Measurements from ENCODE around the gene ROBO1.
A peak's percentile ranks its signal among the peaks of the same experiment; 100 is the strongest.
"Not testable (repeated sequence)": the region's sequence is repeated elsewhere in the genome, so short reads cannot be mapped to it uniquely, and the experiment has no call there.

Gene ROBO1

DNA sequence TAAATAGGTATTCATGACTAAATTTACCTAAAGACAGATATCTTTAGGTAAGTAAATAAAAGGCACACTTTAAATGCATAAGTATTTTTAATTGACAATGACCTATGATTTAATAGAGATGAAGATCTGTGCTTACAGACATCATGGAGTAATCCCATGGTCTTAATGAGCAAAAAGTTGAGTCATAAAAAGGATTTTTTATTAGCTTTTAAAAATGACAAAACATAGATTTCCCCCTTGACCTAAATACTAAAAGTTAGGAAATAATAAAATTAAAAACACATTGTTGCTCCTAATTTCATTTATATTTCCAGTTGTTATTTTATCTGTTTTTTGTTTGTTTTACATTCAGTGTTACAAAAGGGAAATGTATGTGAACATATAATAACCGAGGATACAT is 1005.7 kb downstream of the ROBO1 start:
- DNase-seq: no peak

DNA sequence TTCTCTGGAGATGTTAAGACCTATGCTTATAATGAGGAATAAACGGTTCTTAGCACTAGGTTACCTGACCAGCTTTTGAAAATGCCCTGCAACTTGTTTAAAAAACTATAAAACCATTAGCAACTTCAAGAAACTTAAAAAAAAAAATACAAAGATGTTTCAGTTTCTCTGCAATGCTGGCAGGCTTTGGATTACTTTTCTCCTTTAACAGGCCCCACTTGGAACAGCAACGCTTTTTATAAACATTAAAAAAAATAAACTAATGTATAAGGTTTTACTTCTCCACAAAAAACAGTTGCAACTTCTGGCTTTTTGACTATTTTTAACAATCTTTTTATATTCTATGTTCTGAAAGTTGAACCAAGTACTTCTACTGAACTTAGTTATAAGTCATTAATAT is 1006.7 kb downstream of the ROBO1 start:
- no peak for DNase-seq

DNA sequence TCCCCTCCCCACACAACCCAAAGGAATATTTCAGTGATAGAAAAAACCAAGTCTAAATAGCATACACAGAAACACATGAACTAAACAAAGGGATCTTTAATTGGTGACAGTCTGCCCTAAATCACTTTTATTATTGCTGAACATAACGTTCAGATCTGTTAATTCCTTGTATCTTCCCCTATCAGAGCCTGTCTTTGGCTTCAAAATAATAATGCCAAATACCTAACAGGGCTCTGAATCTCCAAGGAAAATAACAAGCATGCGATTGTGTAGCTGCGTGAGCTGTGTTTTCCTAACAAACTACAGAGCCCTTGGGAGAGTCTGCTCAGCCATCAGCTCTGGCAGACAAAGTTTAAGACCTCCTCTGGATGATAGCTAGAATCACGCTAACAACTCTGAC is 1010.1 kb downstream of the ROBO1 start:
- peak; percentile 13 to 17 for DNase-seq

DNA sequence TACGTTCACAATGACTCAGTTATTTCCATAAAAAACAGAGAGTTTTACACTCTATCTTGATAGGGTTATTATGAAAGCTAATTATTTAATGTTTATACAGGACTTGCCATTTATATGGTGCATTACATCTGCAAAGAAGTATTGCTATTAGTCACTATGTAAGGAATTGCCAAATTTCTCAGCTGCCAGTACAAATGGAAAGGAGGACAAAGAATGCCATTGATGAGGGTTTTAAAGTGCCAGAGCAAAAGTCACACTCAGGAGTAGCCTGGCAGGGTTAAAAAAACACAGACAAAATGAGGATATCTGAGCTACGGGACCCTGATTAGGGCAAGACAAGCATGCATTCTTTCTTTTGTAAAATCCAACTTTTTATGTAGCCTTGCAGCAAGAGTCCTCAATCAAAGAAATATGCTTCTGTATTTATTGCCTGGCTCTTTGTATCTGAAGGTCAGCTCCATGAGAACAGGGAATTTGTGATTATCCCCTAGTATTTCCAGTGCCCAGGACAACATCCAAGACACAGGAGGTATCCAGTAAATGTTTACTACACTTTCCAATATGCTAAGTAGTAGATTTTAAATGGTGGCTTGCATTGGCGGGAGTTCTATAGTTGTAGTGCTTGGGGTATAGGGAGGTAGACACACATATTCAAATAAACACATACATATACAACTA is 1013.6 kb downstream of the ROBO1 start:
- DNase-seq: no peak

DNA sequence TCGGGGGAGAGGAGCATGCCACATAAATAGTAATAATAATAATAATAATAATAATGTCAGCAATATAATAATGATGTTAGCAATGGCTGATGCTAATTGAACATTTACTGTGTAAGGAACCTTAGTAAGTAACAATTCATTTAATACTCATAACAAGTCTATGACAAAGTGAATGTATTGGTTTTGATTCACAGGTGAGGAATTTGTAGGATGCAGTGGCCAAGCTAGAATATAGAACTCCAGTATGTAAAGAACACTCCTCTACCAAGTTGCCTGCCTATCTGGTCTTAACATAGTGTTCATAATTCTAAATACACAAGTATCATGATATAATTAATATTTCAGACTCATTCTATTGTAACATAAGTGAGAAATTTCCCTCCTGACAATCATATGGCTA is 1016.5 kb downstream of the ROBO1 start:
- no peak for DNase-seq

DNA sequence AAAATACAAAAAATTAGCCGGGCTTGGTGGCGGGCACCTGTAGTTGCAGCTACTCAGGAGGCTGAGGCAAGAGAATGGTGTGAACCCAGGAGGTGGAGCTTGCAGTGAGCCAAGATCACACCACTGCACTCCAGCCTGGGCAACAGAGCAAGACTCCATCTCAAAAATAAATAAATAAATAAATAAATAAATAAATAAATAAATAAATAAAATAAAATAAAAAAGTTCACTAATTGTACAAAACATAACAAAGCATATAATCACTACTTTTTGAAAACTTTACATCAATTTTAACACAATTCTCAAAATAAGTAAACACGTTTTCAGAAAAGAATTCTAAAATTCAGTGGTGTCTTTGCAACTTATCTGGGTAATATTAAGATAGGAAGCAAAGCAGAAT is 1017.5 kb downstream of the ROBO1 start:
- DNase-seq: not testable (repeated sequence)

DNA sequence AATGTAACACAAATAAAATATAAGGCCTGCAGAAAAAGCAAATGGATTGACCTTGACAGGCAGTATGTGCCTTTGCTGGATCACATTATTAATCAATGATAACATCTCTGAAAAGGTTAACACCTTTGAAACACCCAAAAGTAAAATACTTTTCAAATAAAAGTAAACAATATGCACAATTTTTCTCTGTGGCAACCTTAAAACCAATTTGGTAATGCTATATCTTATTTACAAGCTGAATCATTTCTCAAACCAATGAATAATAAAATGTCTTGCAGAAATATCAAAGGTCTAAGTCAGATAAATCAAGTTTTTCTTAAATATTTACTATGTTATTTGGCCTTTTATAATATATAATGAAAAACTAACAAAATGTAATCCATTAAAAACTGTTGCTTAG is 1018.7 kb downstream of the ROBO1 start:
- DNase-seq: no peak

DNA sequence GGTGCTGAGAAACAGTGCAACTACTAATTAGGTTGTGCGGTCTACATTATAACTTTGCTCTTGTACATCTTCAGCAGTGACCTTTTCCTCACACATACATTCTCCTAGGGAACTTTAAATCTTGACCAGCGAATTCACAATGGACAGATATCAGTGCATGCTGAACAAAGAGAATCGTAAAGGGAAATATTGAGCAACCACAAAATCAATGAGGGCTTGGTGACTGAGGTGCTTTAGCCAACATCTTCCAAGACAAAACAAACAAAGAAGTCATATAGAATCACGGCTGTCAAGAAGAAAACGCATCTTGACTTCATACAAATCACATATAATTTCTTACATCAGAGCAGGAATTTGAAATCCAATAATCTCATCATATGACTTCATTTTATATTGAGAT is 1022.0 kb downstream of the ROBO1 start:
- DNase-seq: no peak

DNA sequence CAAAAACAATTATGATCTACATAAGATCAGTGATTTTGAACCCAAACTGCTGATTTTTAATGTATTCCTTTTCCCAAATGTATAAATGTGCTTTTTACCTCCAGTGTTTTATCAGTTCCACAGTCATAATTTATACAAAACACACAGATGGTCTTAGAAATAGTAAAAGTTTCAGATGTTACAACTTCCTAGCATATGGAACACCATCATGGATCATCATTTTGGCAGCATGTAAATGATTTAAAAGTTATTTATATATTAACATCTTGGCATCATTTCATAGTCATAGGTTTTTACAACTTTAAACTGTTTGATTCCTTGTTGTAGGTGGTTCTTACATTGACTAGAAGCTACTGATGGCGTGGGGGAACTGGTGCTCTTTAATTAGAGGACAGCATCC is 1025.3 kb downstream of the ROBO1 start:
- no peak for DNase-seq

DNA sequence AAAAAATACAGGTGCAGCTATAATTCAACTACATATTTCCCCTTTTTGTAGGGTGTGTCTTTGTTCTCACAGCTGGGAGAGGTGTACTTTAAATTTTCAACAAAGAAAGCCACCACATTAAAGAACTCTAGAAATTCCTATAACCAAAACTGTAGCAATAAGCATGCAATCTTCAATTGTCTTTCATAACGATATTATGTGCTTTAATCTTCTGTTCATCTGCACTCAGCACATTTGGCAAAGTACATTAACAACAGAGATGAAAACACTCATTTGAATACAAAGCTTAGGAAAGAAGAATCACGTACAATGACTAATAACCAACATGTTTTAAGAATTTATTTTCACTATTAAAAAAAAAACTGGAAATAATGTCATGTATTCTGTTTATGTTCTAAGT is 1025.8 kb downstream of the ROBO1 start:
- DNase-seq: no peak

DNA sequence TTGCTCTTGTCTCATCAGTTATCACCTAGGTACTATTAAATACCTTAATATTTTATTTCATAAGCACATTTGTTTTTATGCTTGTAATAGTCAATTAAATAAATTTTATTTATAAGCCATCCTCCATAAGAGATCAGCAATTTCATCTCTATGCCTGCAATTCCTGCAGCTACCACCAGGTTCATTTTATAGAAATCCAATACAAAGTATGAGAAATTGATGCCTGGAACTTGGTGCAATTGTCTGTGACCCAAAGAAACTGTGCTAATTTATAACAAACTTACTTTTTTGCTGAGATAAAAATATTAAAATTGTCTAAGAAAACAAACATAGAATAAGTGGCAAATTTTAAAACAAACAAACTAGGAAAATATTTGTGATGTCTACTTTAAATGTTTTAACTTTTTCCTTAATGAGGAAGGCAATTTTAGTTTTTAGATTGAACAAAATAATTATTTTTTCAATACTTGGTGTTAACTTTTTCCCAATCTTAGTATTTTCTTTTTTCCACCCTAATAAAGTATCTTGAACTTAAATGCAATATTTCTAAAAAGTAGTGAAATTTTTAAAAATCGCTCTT is 1026.6 kb downstream of the ROBO1 start:
- DNase-seq: no peak

DNA sequence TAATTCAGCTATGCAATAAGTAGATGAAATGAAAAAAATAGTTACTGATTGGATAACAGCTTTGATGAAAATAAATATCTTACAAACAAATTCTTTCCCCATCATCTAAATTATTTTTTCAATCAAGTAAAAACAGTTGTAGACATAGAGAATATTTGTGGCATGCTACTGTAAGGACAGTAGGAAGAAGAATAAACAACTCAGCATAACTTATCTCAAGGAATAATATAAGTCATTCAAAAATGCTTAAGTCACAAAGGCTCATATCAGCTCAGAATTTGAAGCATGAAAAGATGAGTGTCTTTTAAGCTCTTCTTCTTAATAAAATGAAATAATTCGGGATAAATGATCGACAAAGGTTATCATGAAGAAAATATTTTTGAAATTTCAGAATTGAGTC is 1029.0 kb downstream of the ROBO1 start:
- no peak for DNase-seq

DNA sequence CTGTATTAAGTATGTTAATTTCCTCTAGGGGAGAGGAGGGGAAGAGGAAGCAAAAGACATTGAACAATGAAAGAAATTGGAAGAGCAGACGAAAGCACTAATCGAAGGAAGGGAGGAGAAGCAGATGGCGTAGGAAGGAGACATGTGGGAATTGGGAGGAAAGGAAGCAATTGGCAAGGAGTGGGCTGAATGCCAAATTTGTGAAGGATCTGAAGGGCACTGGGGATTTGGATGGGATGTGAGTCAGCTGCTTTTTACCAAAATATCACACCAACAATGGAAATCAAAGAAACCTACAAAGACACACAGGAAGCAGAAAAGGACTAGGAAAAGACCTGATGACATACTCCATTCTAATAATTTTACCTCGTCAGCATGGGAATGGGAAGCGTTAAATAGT is 1029.8 kb downstream of the ROBO1 start:
- no peak for DNase-seq

DNA sequence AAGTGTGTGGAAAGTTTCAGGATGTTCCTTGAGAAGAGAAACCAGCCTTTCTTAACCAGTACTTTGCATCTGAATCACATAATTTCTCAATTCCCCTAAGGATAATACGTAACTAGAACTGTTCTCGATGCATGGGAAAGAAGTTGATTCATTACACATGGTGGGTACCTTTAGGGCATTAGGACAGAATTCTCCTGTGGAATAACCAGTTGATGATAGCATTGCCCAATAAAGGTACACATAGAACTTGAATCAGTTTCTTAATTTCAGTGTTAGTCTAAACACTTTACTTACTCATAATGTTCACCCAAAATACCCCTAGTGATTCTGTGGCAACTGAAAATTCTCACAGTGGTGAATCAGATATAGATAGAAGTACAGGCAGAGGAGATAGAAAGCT is 1030.9 kb downstream of the ROBO1 start:
- DNase-seq: no peak

DNA sequence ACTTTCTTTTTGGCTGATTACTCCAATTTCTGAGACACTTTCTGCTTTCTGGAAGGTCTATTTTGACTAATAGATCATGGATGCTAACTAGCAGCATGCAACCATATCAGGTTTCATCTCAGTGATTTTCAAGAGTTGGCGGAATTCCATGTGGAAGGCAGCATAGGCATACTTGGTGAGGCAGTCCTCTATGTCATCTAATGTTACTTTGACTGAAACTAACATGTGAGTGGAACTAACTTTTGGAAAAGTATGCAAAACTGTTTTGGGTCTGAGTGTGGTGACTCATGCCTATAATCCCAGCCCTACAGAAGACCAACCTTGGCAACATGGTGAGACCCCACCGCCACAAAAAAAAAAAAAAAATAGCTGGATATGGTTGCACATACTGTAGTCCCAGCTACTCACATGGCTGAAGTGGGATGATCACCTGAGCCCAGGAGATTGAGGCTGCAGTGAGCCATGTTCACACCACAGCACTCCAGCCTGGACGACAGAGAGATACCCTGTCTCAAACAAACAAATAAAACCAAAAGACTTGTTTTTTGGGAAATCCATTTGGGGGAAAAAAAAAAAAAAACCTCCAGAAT is 1033.7 kb downstream of the ROBO1 start:
- DNase-seq: no peak

DNA sequence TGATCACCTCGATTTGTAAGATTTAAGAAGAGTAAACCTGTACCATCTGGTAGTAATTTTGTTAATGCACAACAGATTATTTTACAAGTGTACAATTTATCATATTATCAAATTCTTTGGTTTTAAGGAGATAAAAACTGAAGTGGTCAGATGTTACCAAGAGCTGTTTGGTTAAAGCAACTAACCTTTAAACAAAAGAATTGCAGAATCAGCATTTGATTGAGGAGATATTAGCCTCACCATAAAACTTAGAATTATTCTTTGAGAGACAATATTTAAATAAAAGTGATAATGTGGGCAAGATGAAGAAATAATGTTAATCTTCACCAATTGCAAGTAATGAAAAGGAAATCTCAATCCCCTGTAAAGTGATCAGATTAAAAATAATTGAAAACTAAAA is 1034.9 kb downstream of the ROBO1 start:
- no peak for DNase-seq

DNA sequence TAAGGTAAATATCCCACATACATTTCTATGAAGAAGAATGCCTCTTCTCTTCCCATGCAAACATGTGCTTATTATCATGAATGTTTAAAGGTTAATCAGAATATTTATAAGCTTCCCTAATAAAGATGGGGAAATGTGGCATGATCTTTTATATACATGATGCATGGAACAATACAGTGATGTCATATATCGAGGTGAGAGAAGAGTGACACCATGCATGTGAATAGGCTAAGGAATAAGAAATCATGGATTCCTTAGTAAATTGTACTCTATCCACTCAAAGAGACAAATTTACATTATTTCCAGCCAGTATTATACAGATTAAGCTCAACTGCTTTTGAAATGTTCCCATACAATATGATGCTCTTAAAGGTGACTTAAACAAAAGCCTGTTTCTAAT is 1035.3 kb downstream of the ROBO1 start:
- no peak for DNase-seq

DNA sequence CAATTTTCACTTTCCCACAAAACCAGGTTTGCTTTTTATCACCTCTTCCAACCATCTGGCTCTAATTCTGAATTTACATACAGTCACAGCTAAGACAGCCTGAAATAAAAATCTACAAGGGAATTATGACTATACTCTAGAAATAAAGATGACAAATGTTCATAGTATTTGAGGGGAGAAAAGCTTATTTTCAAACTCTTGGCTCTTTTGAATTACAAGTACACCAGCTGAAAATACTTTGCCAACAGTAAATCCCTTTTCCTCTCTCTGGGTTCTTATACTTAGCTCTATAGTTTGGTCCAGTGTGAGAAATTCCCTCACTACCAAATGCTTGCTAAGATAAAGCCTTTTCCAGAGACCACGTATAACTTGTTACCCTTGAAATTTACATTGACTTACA is 1037.9 kb downstream of the ROBO1 start:
- no peak for DNase-seq

DNA sequence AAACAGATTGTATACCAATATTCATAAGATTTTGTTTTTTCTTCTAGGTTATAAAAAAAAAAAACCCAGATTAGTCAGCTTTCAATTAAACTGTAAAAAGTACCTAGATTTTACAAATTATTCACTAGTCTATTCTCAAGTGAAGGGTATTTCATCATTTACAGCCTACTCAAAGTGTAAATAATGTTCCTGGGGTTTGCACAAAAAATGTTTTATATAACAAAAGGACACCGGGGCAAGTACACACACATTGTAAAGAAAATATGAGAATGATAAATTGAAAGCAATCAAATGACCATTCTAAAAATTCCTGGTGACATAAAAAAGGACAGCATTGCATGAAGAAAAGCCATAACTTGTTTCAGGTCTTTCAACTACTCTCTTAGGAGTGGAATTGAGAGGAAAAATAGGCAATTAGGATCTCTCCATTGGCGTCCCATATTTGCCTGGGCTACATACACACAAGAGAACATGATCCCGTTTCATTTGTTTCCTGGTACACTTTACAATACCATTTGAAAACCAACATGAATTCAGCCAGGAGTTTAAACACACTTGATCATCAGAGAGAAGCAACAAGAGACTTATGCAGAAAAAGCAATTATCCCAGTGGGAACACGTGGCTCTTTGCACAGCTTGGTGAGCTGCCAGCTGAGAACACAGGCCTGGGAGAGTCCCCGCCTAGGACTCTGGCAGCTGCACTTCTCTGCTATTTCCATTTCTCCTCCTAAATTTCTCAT is 1039.2 kb downstream of the ROBO1 start:
- DNase-seq: peak; percentile 91 to 93

DNA sequence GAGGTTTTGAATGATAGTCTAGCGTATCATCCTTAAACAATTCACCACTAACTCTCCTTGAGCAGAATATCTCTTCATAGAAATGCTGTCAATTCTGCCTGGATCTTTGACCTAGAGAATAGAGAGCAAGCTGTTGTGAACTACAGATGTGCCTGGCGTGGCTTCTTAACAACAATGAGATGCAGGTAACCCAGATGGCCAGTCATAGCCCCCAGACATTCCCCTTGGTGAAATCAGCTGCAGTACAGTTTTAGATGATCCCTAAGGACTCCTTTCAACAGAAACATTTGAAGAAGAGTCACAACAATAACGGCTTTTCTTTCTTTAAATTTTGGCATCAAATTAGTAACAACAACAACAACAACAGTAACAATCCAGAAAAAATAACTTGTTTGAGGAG is 1041.3 kb downstream of the ROBO1 start:
- DNase-seq: no peak

DNA sequence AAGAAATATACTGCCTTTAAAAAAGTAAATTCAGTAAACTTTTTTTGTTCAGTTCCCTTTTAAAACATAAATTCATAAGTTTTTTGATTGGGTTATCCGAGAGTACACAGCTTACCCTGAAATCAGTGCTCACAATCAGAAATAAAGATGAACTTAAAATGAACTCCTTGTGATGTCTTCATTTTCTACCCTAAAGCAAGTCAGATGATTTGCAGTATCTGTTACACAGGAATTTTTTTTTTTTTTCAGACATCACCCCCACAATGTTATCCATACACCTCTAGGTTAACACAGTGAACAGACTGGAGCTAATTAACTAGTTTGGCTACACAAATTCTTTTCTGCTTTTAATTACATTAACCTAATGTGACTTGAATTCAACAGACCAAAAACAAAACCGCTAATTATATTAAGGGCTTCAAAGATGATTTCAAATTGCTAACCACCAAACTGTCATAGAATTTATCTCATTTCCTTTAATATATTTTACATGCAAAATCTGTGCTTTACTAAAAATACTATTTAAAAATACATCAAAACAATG is 1042.0 kb downstream of the ROBO1 start:
- DNase-seq: no peak

DNA sequence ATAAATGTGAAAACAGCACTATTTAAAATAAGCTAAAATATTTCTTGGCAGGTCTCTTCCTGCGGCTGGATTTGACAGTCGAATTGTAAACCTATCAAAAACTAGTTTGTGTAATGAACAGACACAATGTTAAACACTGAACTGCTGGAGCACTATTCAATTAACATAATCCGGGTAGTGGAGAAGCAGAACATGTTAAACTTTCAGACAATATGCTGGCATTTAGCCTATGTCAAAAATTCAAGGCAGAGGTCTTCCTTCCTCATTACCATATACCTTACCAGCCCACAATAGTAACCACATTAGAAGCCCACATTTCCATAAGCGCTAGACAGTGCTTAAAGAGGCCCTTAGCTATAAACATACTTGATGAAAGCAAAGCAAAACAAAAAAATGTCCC is 1042.9 kb downstream of the ROBO1 start:
- DNase-seq: no peak

DNA sequence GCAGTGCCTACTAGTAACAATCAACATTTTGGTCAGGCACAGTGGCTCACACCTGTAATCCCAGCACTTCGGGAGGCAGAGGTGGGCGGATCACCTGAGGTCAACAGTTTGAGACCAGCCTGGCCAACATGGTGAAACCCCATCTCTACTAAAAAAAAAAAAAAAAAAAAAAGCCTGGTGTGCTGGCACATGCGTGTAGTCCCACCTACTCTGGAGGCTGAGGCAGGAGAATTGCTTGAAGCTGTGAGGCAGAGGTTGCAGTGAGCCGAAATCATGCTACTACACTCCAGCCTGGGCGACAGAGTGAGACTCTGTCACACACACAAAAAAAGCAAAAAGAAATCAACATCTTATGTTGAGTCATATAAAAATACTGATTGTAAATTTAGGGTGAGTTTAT is 1043.4 kb downstream of the ROBO1 start:
- not testable (repeated sequence) for DNase-seq
